ENCODE results near the gene SEPTIN8.

GRCh38 chr5:132785365-132785764, 8.3 kb upstream of the SEPTIN8 start:
- TF ChIP-seq CTCF (IDR thresholded peaks at IDR 0.05; ENCODE audit: borderline replicate concordance, extremely low read depth, low read length, poor library complexity, severe bottlenecking) (no peak), EZH2 (IDR thresholded peaks at IDR 0.05; ENCODE audit: borderline replicate concordance, low read depth, low read length, severe bottlenecking) (no peak)
